HepG2 (cell line): ENCODE data around the gene MRPS11. TPM values are rescaled to one million over a fixed set of nuclear protein-coding genes. Genes with fewer than 3 reads are reported as not detected.

Experiments used
- ATAC-seq: fragments of 200-7000 bp; cut with Tn5 transposase; 3 replicates; pipeline ENCODE4 v1.9.1; 2020; ENCODE audit warnings: mild to moderate bottlenecking, moderate library complexity
- BruUV-seq: library from RNA; stranded (reverse); fragments of 400-500 nt; replicated peaks from 2 replicates; lab custom pipeline; 2021; lab: Mats Ljungman, UMichigan
- CTCF ChIA-PET: fragments of 300-600 bp; formaldehyde crosslinking; extraction: SDS; loops from one replicate; lab custom pipeline; 2021; ENCODE audit warnings: low total read pairs, inconsistent platforms, low intra/inter-chr PET ratio; lab: Yijun Ruan, JAX
- POLR2A ChIA-PET: fragments of 350-600 bp; sonication (Branson Sonifier 250); formaldehyde crosslinking; loops from one replicate; lab custom pipeline; 2020; ENCODE audit warnings: antibody characterized with exemption, inconsistent platforms; lab: Yijun Ruan, JAX
- DNase-seq: peaks from one replicate; pipeline ENCODE4 v3.0.0-alpha.2; 2015; ENCODE audit warnings: low spot score
- FAIRE-seq: peaks from 3 replicates; lab custom pipeline; 2011; peaks lifted over from hg19 to GRCh38; lab: Jason Lieb, UNC
- H2AFZ ChIP-seq: one replicate; pipeline ENCODE4 v1.6.1; 2011; ENCODE audit warnings: low read length, inconsistent platforms
- H3K27ac ChIP-seq: fragments of 300-600 bp; 3 replicates; pipeline ENCODE4 v1.8.0; 2011; ENCODE audit warnings: mixed run types, mild to moderate bottlenecking, mixed read lengths, low read length, inconsistent platforms; ENCODE audit not compliant: insufficient read depth; ENCODE audit errors: extremely low read length
- H3K27me3 ChIP-seq, 2 experiments: fragments of 200-600 bp in 1 of 2; 2 replicates in 1 of 2; 3 replicates in 1 of 2; pipeline versions ENCODE4 v1.6.0 to v1.8.0; 2011; ENCODE audit warnings: low read length in 2 of 2, mild to moderate bottlenecking in 2 of 2, moderate library complexity in 2 of 2, inconsistent platforms in 1 of 2; ENCODE audit not compliant: insufficient read depth in 2 of 2, control insufficient read depth in 1 of 2
- H3K36me3 ChIP-seq, 2 experiments: fragments of 200-600 bp in 1 of 2; replicated peaks in 1 of 2; 2 replicates in 1 of 2; 3 replicates in 1 of 2; pipeline versions ENCODE4 v1.5.1 to v1.8.0; 2011; ENCODE audit warnings: low read length in 2 of 2, inconsistent platforms in 1 of 2; ENCODE audit not compliant: insufficient read depth in 2 of 2, control insufficient read depth in 1 of 2
- H3K4me1 ChIP-seq: 2 replicates; pipeline ENCODE4 v1.5.1; 2012; ENCODE audit warnings: low read length, inconsistent platforms; ENCODE audit not compliant: insufficient read depth
- H3K4me2 ChIP-seq: 2 replicates; pipeline ENCODE4 v1.6.0; 2011; ENCODE audit warnings: low read depth, low read length, inconsistent platforms
- H3K4me3 ChIP-seq, 3 experiments: fragments of 200-600 bp in 1 of 3; sonication (generic), shearing (Covaris generic) in 1 of 3; replicated peaks in 1 of 3; 2 replicates each; pipeline ENCODE4 v1.5.1; 2011 to 2016; ENCODE audit warnings: low read length in 3 of 3, inconsistent platforms in 2 of 3, low read depth in 2 of 3, mild to moderate bottlenecking in 2 of 3, control low read depth in 1 of 3, mixed read lengths in 1 of 3; ENCODE audit not compliant: insufficient read depth in 1 of 3
- H3K79me2 ChIP-seq: one replicate; pipeline ENCODE4 v1.6.1; 2011; ENCODE audit warnings: low read length, inconsistent platforms; ENCODE audit not compliant: insufficient read depth
- H3K9ac ChIP-seq: 2 replicates; pipeline ENCODE4 v1.6.0; 2011; ENCODE audit warnings: mild to moderate bottlenecking, low read depth, low read length, inconsistent platforms; ENCODE audit not compliant: insufficient read depth
- H3K9me3 ChIP-seq: 2 replicates; pipeline ENCODE4 v1.5.1; 2012; ENCODE audit warnings: mild to moderate bottlenecking, low read length
- H4K20me1 ChIP-seq: 2 replicates; pipeline ENCODE4 v1.6.0; 2011; ENCODE audit warnings: inconsistent platforms, mild to moderate bottlenecking, low read length, moderate library complexity; ENCODE audit not compliant: insufficient read depth
- BCLAF1 ChIP-seq: fragments of 450-650 bp; IDR thresholded peaks from 2 replicates; pipeline ENCODE4 v1.6.1; 2017; ENCODE audit warnings: mild to moderate bottlenecking
- FOXM1 ChIP-seq: sonication (generic); formaldehyde crosslinking; IDR thresholded peaks from 2 replicates; pipeline ENCODE4 v1.5.0; 2020; ENCODE audit warnings: missing genetic modification reagents
- HNF4A ChIP-seq: sonication (generic); formaldehyde crosslinking; IDR thresholded peaks from 2 replicates; pipeline ENCODE4 v1.4.0; 2020; ENCODE audit warnings: missing genetic modification reagents
- TBP ChIP-seq: sonication (generic); formaldehyde crosslinking; IDR thresholded peaks from 2 replicates; pipeline ENCODE4 v1.5.0; 2020; ENCODE audit warnings: missing genetic modification reagents
- ZNF121 ChIP-seq: sonication (generic); formaldehyde crosslinking; IDR thresholded peaks from 2 replicates; pipeline ENCODE4 v1.5.0; 2020; ENCODE audit warnings: mild to moderate bottlenecking, missing genetic modification reagents
- WGBS: methylation state at CpG from one replicate; pipeline ENCODE4 v1.1.6; 2017; ENCODE audit warnings: low lambda C conversion rate; 5-methylcytosine and 5-hydroxymethylcytosine counted together
- in situ Hi-C: cut with HindIII; loops from 2 replicates; pipeline ENCODE4 v1.10.0; 2017; ENCODE audit warnings: low pct_unique_long_range_greater_than_20kb; ENCODE audit not compliant: extremely low pct_ligation_motif_present
- intact Hi-C: fragments of 100-400 bp; cut with micrococcal nuclease; formaldehyde crosslinking; loops from one replicate; pipeline ENCODE4 v1.10.0; 2022; ENCODE audit not compliant: unreplicated experiment
- polyA plus RNA-seq, 8 experiments: library from polyadenylated mRNA; depleted of rRNA in 3 of 8; stranded (reverse) in 7 of 8; unstranded in 1 of 8; fragments of >200 nt; fragmentation: Illumina TruSeq in 4 of 8; extraction: Trizol in 4 of 8; gene quantifications; 2 replicates each; pipeline versions ENCODE4 v1.2.1 to v1.2.3, GENCODE V29; 2011 to 2016; ENCODE audit warnings: low read depth in 4 of 8, missing spikeins in 1 of 8, mixed read lengths in 1 of 8; ENCODE audit not compliant: insufficient read depth in 1 of 8
- total RNA-seq, 5 experiments: library from RNA; depleted of rRNA; stranded (reverse); fragments of >200 nt; fragmentation: Illumina TruSeq; extraction: Trizol; gene quantifications; 2 replicates each; pipeline ENCODE4 v1.2.3, GENCODE V29; 2016; ENCODE audit warnings: low read depth in 1 of 5
- TF ChIP-seq, protein P1 (sequence below): sonication (generic); formaldehyde crosslinking; IDR thresholded peaks from 2 replicates; pipeline ENCODE4 v1.8.0; 2022; ENCODE audit warnings: missing genetic modification reagents, low read depth, mild to moderate bottlenecking, borderline replicate concordance
- TF ChIP-seq, protein P2 (sequence below): sonication (generic); formaldehyde crosslinking; IDR thresholded peaks from 2 replicates; pipeline ENCODE4 v1.4.0; 2020; ENCODE audit warnings: mild to moderate bottlenecking, missing genetic modification reagents
- TF ChIP-seq, protein P3 (sequence below): sonication (generic); formaldehyde crosslinking; IDR thresholded peaks from 2 replicates; pipeline ENCODE4 v1.5.0; 2020; ENCODE audit warnings: missing genetic modification reagents

MRPS11 gene
- total and polyA plus RNA-seq, 2 of the 13 experiments (the other 11 are each of a cell fraction or from before 2014, with no cell fraction given): 50.1 to 72.7 TPM

DNA sequence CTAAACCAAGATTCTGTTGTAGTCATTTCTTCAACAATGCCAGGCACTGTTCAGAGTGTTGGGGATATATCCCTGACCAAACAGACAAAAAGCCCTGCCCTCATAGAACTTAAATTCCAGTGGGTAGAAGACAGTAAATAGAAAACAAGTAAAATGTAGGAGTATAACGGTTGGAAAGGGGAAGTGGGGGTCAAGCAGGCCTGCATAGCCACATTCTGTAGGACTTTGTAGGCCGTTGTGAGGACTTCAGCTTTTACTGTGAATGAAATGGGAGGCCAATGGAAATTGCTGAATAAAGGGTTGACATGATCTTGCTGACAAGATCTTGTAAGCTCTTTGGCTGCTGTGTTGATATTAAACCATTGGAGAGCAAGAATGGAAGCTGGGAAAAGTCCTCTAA is 1.8 kb downstream of the MRPS11 start:
- CTCF ChIA-PET: no interaction called here
- Histone ChIP-seq H3K79me2 (peaks cover 43% of the 10 kb centered on the region), H3K27me3 (peaks cover 0 to 3% of the 10 kb centered on the region in 2 experiments; a peak in 1 of 5 replicates), H3K4me2 (no peak overlapping the region), H4K20me1 (no peaks in the 10 kb centered on the region), H3K36me3 (peaks cover 4 to 17% of the 10 kb centered on the region in 2 experiments), H3K9me3 (no peaks in the 10 kb centered on the region), H3K9ac (no peak overlapping the region), H3K27ac (no peak overlapping the region), H3K4me3 (no peak overlapping the region), H3K4me1 (peaks cover 40% of the 10 kb centered on the region), H2AFZ (no peak overlapping the region)
- intact Hi-C loops: no loop called here
- FAIRE-seq (no peak), ATAC-seq (no peak), DNase-seq (no peak)
- POLR2A ChIA-PET: no interaction called here
- TF ChIP-seq HNF4A (CRISPR knock-in tag): no peak
- TF ChIP-seq, protein P1, sequence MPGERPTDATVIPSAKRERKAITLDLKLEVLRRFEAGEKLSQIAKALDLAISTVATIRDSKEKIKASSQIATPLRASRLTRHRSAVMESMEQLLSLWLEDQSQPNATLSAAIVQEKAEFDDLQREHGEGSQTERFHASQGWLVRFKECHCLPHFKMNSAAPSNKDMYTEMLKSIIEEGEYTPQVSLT: no peak
- TF ChIP-seq, protein P2, sequence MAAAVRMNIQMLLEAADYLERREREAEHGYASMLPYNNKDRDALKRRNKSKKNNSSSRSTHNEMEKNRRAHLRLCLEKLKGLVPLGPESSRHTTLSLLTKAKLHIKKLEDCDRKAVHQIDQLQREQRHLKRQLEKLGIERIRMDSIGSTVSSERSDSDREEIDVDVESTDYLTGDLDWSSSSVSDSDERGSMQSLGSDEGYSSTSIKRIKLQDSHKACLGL: no peak
- TF ChIP-seq FOXM1 (CRISPR knock-in tag): no peak
- no peak for TF ChIP-seq BCLAF1
- TF ChIP-seq TBP (CRISPR knock-in tag): no peak
- TF ChIP-seq, protein P3, sequence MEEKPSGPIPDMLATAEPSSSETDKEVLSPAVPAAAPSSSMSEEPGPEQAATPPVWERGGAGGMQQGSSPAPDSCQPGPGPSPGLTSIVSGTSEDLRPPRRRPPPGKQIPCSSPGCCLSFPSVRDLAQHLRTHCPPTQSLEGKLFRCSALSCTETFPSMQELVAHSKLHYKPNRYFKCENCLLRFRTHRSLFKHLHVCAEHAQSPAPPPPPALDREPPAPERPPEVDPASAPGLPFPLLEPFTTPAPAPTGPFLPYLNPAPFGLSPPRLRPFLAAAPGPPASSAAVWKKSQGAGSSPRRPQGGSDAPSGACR (CRISPR knock-in tag): no peak
- TF ChIP-seq ZNF121: no peak
- no TSS peak for BruUV-seq
- in situ Hi-C loops: loop anchor here (5.0 kb wide), 1 partner anchor 148 kb away; no protein-coding TSS in a partner anchor
- 98% methylated on average over 2 of the region's 2 CpGs for WGBS
